PC-9 (cell line): Measurements from ENCODE around the gene DNAJB6. TPM values are rescaled to one million over a fixed set of nuclear protein-coding genes. Genes with fewer than 3 reads are reported as not detected.

Experiments used
- BruUV-seq: library from RNA; stranded (reverse); fragments of 400-500 nt; replicated peaks from 2 replicates; lab custom pipeline; 2021; lab: Mats Ljungman, UMichigan
- CTCF ChIA-PET: fragments of 300-600 bp; sonication (Branson Sonifier 250); formaldehyde crosslinking; loops from one replicate; lab custom pipeline; 2022; ENCODE audit warnings: antibody characterized with exemption; lab: Charles Lee
- POLR2A ChIA-PET: fragments of 300-600 bp; sonication (Branson Sonifier 250); formaldehyde crosslinking; loops from one replicate; lab custom pipeline; 2022; ENCODE audit warnings: antibody characterized with exemption; ENCODE audit not compliant: unreplicated experiment; lab: Charles Lee
- DNase-seq, 2 experiments: peaks; one replicate each; pipeline versions ENCODE4 v3.0.0 to v3.0.0-alpha.2; 2015 to 2022; ENCODE audit warnings: mixed read lengths in 1 of 2
- H2AFZ ChIP-seq: fragments of 200-600 bp; sonication (generic); 2 replicates; pipeline ENCODE4 v1.8.1; 2017; ENCODE audit warnings: antibody characterized with exemption
- H3F3A ChIP-seq: fragments of 200-600 bp; sonication (generic); 2 replicates; pipeline ENCODE4 v1.8.1; 2017; ENCODE audit warnings: antibody characterized with exemption, mild to moderate bottlenecking, low read depth; ENCODE audit not compliant: insufficient read depth
- H3K27ac ChIP-seq: fragments of 200-600 bp; sonication (generic); 2 replicates; pipeline ENCODE4 v1.6.1; 2016; ENCODE audit warnings: mixed run types
- H3K27me3 ChIP-seq: fragments of 200-600 bp; sonication (generic); 2 replicates; pipeline ENCODE4 v1.6.1; 2016; ENCODE audit warnings: low read depth, mixed run types; ENCODE audit not compliant: insufficient read depth
- H3K36me3 ChIP-seq: fragments of 200-600 bp; sonication (generic); 2 replicates; pipeline ENCODE4 v1.6.1; 2016; ENCODE audit warnings: low read depth, mixed run types
- H3K4me1 ChIP-seq: fragments of 200-600 bp; sonication (generic); replicated peaks from 2 replicates; pipeline ENCODE4 v1.6.1; 2016; ENCODE audit warnings: mixed run types; ENCODE audit not compliant: insufficient read depth
- H3K4me2 ChIP-seq: fragments of 200-600 bp; sonication (generic); 2 replicates; pipeline ENCODE4 v1.6.1; 2017; ENCODE audit warnings: mixed run types
- H3K4me3 ChIP-seq: fragments of 200-600 bp; sonication (generic); 2 replicates; pipeline ENCODE4 v1.6.1; 2016; ENCODE audit warnings: mixed run types
- H3K79me2 ChIP-seq: fragments of 200-600 bp; sonication (generic); 2 replicates; pipeline ENCODE4 v1.6.1; 2017; ENCODE audit warnings: low read depth, mixed run types
- H3K9me2 ChIP-seq: fragments of 200-600 bp; sonication (generic); 2 replicates; pipeline ENCODE4 v1.8.1; 2017; ENCODE audit warnings: mild to moderate bottlenecking; ENCODE audit not compliant: insufficient read depth
- H3K9me3 ChIP-seq: fragments of 200-600 bp; sonication (generic); 2 replicates; pipeline ENCODE4 v1.8.1; 2016; ENCODE audit warnings: low read depth; ENCODE audit not compliant: insufficient read depth
- H4K20me1 ChIP-seq: fragments of 200-600 bp; sonication (generic); 2 replicates; pipeline ENCODE4 v1.8.1; 2017; ENCODE audit not compliant: insufficient read depth
- CTCF ChIP-seq: fragments of 200-600 bp; sonication (generic); conservative IDR thresholded peaks from 2 replicates; pipeline ENCODE4 v1.6.1; 2017; ENCODE audit warnings: mixed run types, antibody characterized with exemption, mild to moderate bottlenecking, moderate library complexity
- EZH2 ChIP-seq: fragments of 200-600 bp; sonication (generic); IDR thresholded peaks from 2 replicates; pipeline ENCODE4 v1.8.0; 2017; ENCODE audit warnings: antibody characterized with exemption, low read depth
- intact Hi-C: fragments of 100-400 bp; cut with micrococcal nuclease; formaldehyde crosslinking; loops from one replicate; pipeline ENCODE4 v1.10.0; 2022; ENCODE audit not compliant: unreplicated experiment
- total RNA-seq: library from RNA; stranded (reverse); gene quantifications from 2 replicates; pipeline ENCODE4 v1.2.3, GENCODE V29; 2021

The DNAJB6 gene
- total RNA-seq, 1 experiment from 2014 or later, result 182 TPM

- Histone ChIP-seq H3K4me1 (no peaks in the 10 kb centered on the region), H3K27ac (no peak overlapping the region), H3K36me3 (no peaks in the 10 kb centered on the region), H3K4me3 (no peak overlapping the region), H3K27me3 (peaks cover 93% of the 10 kb centered on the region), H4K20me1 (no peaks in the 10 kb centered on the region), H3K79me2 (no peaks in the 10 kb centered on the region), H3K4me2 (no peak overlapping the region), H3F3A (no peaks in the 10 kb centered on the region), H3K9me3 (no peaks in the 10 kb centered on the region), H2AFZ (no peak overlapping the region), H3K9me2 (no peaks in the 10 kb centered on the region)
- CTCF ChIA-PET, result no interaction called here
- TF ChIP-seq CTCF (no peak), EZH2 (no peak)
- BruUV-seq, result no TSS peak
- no peak for DNase-seq
- POLR2A ChIA-PET, result no interaction called here
- intact Hi-C loops, result no loop called here
Observed at GRCh38 chr7:157461573-157462418, 125.0 kb downstream of the DNAJB6 start.

- BruUV-seq, result no TSS peak
- ChIA-PET POLR2A (no interaction called here), CTCF (no interaction called here)
Observed at GRCh38 chr7:157462419-157462771, 125.6 kb downstream of the DNAJB6 start.

GRCh38 chr7:157462840-157463239 lies 126.0 kb downstream of the DNAJB6 start:
- H3K9me2 ChIP-seq, result no peaks in the 10 kb centered on the region
- no peaks in the 10 kb centered on the region for H3K79me2 ChIP-seq
- H4K20me1 ChIP-seq, result no peaks in the 10 kb centered on the region
- H3K4me3 ChIP-seq, result no peak overlapping the region
- H2AFZ ChIP-seq, result no peak overlapping the region
- peaks cover 93% of the 10 kb centered on the region for H3K27me3 ChIP-seq
- no peaks in the 10 kb centered on the region for H3F3A ChIP-seq
- DNase-seq, result no peak
- no TSS peak for BruUV-seq
- POLR2A ChIA-PET, result no interaction called here
- CTCF ChIA-PET, result no interaction called here
- H3K9me3 ChIP-seq, result no peaks in the 10 kb centered on the region
- no peak overlapping the region for H3K4me2 ChIP-seq
- H3K4me1 ChIP-seq, result no peaks in the 10 kb centered on the region
- TF ChIP-seq CTCF (no peak), EZH2 (no peak)
- intact Hi-C loops, result no loop called here
- H3K27ac ChIP-seq, result no peak overlapping the region
- H3K36me3 ChIP-seq, result no peaks in the 10 kb centered on the region

More at GRCh38 chr7:157462419-157462771, 125.6 kb downstream of the DNAJB6 start:
- intact Hi-C loops, result no loop called here
- Histone ChIP-seq H3K4me3 (no peak overlapping the region), H3K4me2 (no peak overlapping the region), H3K79me2 (no peaks in the 10 kb centered on the region), H3K27ac (no peak overlapping the region), H3K4me1 (no peaks in the 10 kb centered on the region), H4K20me1 (no peaks in the 10 kb centered on the region), H2AFZ (no peak overlapping the region), H3F3A (no peaks in the 10 kb centered on the region), H3K9me2 (no peaks in the 10 kb centered on the region), H3K27me3 (peaks cover 93% of the 10 kb centered on the region), H3K36me3 (no peaks in the 10 kb centered on the region), H3K9me3 (no peaks in the 10 kb centered on the region)
- DNase-seq, result no peak
- TF ChIP-seq CTCF (no peak), EZH2 (no peak)
